NCI-H2196 (cell line): ENCODE measurements around the gene MACO1.
"Not testable (repeated sequence)": the region's sequence is repeated elsewhere in the genome, so short reads cannot be mapped to it uniquely, and the experiment has no call there.

ENCODE experiments used
- DNase-seq: peaks from one replicate; lab custom pipeline; 2025; ENCODE audit not compliant: unreplicated experiment; lab: John Stamatoyannopoulos, UW

The MACO1 gene, protein sequence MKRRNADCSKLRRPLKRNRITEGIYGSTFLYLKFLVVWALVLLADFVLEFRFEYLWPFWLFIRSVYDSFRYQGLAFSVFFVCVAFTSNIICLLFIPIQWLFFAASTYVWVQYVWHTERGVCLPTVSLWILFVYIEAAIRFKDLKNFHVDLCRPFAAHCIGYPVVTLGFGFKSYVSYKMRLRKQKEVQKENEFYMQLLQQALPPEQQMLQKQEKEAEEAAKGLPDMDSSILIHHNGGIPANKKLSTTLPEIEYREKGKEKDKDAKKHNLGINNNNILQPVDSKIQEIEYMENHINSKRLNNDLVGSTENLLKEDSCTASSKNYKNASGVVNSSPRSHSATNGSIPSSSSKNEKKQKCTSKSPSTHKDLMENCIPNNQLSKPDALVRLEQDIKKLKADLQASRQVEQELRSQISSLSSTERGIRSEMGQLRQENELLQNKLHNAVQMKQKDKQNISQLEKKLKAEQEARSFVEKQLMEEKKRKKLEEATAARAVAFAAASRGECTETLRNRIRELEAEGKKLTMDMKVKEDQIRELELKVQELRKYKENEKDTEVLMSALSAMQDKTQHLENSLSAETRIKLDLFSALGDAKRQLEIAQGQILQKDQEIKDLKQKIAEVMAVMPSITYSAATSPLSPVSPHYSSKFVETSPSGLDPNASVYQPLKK

GRCh38 chr1:25430073-25430966 lies at the start of gene MACO1:
Gene MACO1 (plus strand): TSS chr1:25430897. CDS start chr1:25431099, 202 bp downstream.
- DNase-seq = peak; percentile 96

DNA sequence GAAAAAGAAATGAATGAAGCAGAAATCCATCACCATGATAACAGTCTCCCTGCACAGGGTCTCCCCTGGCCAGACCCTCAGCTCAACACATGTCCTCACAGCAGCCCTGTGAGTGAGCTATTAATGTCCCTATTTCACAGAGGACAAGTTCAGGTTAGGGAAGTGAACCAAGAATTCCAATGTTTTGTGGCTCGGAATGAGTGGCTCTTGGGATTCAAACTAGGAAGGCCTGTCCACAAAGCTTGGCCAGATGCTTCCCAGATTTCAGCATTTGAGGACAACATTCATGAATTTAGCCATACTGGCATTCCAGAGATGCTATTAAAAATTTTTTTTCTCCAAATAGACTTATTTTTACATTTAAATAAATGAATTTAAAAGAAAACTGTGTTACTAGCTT lies 48.2 kb upstream of the MACO1 start:
- DNase-seq = not testable (repeated sequence)

DNA sequence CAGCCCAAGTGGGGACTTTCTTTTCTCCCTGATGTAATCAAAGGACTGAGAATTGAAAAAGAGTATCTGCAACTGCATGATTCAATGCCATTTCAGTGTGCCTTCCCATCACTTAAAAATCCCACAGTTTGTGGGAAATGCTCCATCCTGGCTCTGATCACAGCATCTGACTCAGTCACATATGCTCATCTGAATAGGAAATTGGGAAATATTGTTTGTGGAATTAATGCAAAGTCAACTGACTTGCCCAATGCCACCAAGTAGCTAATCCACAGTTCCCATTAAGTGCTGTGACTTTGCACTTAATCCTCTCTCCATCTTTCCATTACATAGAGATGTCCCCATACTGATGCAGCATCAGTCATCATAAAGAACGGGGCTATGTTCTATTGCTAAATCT lies 47.6 kb upstream of the MACO1 start:
- not testable (repeated sequence) for DNase-seq

- not testable (repeated sequence) for DNase-seq
These were observed 46.8 kb upstream of the MACO1 start for GRCh38 chr1:25383875-25384274.

DNA sequence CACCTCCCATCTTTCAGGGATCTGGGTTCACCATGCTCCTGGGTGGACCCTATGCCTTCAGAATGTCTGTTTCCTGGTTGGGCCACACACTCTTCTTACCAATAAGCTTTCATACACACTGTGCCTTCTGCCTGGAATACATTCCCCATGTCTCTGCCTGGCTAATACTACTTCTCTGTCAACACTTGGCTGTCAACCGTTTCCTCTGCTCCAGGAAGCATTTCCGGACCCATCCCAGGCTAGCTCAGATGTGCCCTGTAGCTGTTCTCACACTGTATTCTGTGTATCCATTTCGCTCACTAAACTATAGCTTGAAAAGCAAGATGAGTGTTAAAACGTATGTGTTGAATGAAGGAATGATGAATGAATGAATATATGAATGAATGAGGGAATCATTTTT lies 43.6 kb upstream of the MACO1 start:
- DNase-seq = not testable (repeated sequence)

DNA sequence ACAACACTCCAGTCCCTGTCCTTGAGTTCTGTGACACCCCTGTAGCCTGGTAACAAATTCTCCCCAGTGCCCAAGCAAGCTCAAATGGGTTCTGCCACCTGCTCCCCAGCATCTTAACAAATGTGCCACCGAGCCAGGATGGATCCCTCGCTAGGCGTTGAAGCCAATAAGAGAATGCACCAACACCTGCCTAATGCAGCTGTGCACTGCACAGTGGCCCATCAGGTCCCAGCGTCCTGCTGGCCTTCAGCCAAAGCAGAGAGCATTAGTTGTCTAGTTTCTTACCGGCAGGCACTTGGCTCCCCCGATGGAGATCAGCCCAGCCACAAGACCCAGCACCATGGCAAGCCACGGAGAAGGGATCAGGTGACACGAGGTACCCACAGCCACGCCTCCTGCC lies 42.0 kb upstream of the MACO1 start:
- DNase-seq = peak; percentile 26

GRCh38 chr1:25389721-25390120 lies 41.0 kb upstream of the MACO1 start:
- DNase-seq = not testable (repeated sequence)

- DNase-seq = no peak
These were observed 37.9 kb upstream of the MACO1 start for GRCh38 chr1:25392841-25393240.

DNA sequence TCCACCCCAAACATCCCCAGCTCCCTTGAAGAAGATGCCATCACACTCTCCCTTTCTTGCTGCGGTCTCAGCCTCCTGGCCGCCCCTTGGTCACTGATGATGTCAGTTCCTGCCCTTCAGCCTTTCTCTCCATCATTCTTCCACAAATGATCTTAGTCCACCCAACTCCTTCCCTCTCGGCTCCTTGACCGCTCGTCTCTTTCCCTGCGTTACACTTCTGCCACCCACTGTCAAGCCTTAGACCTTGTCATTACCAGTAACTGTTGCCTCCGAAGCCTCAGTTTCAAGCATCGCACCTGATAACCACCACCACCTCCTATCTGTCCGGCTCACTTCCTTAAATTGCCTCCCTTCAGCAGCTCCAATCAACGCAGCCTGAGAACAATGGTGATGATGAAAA lies 33.1 kb upstream of the MACO1 start:
- DNase-seq = not testable (repeated sequence)

DNA sequence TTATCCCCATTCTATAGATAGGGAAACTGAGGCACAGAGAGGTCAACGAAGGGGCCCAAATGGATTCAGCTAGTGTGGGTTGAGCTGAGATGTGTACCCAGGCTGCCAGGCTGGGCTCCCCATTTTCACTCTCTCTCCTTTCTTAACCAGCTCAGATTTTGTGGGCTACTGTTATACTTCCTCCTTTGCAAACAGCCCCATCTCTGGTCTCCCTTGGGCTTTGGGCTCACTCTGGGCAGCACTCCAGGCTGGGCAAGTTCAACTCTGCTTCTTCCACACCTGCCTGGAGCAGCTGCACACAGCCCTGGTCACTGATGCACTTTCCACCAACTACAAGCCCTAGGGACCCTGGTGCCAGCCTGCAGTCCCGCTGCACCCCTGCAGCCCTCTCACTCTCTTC lies 32.6 kb upstream of the MACO1 start:
- not testable (repeated sequence) for DNase-seq

- peak; percentile 7 for DNase-seq
These were observed 27.5 kb upstream of the MACO1 start for GRCh38 chr1:25402947-25403803.

- not testable (repeated sequence) for DNase-seq
These were observed 24.9 kb upstream of the MACO1 start for GRCh38 chr1:25405731-25406305.

DNA sequence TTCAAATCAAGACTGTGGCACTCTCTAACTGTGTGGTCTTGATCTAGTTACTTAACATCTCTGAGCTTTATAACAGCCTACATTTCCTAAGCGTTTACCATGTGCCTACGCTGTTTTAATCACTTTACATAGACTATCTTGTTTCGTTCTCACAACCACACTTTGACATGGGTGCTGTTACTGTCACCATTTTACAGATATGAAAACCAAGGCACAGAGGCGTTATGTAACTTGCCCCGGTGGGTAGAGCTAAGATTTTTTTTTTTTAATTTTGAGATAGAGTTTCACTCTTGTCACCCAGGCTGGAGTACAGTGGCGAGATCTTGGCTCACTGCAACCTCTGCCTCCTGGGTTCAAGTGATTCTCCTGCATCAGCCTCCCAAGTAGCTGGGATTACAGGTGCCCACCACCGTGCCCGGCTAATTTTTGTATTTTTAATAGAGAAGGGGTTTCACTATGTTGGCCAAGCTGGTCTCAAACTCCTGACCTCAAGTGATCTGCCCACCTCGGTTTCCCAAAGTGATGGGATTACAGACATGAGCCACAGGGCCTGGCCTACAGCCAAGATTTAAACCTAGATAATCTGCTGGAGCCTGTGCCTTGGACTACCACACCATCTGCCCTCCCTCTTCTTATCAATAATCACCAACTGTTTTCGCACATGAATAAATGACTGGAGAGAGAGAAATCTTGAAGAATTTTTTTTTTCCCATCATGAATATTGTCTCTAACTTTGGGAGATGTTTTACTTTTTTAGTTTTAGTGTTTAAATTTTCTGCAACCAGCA lies 20.9 kb upstream of the MACO1 start:
- DNase-seq = not testable (repeated sequence)

GRCh38 chr1:25412872-25413623 lies 17.6 kb upstream of the MACO1 start:
- not testable (repeated sequence) for DNase-seq

GRCh38 chr1:25414157-25414556 lies 16.5 kb upstream of the MACO1 start:
- DNase-seq = not testable (repeated sequence)

GRCh38 chr1:25414578-25414977 lies 16.1 kb upstream of the MACO1 start:
- DNase-seq = not testable (repeated sequence)

DNA sequence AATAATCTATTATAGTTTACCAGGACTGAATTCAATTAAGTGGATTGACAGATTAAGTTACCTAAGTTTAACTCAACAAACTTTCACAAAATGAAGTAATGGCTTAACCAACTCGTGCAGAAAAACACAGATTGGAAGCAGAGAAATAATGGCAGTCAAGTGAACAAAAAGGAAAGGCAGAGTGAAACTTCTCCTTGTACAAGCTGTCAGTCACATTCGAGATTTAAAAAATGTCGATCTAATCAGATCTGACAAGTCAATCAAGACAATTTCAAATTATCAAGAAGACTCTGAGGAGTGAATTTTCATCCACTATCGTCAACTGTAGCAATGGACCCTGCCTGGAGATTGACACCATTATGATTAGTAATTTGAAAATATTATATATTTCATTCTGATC lies 13.4 kb upstream of the MACO1 start:
- DNase-seq = not testable (repeated sequence)

DNA sequence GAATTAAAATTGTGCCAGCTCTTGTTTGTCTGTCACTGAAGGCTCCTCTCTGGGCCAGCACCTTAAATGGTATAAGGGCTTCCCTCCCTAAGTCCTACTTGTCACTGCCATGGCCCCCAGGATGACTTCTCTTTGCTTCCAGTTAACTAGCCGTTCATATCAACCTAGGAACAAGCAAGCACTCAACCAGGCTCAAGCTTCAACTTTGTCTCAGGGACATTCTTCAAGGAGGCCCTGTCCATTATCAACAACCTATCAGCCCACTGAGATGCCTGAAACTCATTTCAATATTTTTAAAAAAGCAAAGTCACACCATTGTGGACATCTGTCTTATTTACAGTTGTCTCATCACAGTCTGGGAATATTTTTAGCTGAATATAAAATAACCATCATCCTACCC lies 11.4 kb upstream of the MACO1 start:
- not testable (repeated sequence) for DNase-seq
